CD4-positive, alpha-beta T cell treated with Interferon alpha-2 for 1 hour (primary cell): ENCODE data around the gene PPP1R3A.
"Not testable (repeated sequence)": the region's sequence is repeated elsewhere in the genome, so short reads cannot be mapped to it uniquely, and the experiment has no call there.

ENCODE experiments used
- DNase-seq, 2 donors: peaks; one replicate each; pipeline ENCODE4 v3.0.0-alpha.2; 2020 to 2022

The PPP1R3A gene, protein sequence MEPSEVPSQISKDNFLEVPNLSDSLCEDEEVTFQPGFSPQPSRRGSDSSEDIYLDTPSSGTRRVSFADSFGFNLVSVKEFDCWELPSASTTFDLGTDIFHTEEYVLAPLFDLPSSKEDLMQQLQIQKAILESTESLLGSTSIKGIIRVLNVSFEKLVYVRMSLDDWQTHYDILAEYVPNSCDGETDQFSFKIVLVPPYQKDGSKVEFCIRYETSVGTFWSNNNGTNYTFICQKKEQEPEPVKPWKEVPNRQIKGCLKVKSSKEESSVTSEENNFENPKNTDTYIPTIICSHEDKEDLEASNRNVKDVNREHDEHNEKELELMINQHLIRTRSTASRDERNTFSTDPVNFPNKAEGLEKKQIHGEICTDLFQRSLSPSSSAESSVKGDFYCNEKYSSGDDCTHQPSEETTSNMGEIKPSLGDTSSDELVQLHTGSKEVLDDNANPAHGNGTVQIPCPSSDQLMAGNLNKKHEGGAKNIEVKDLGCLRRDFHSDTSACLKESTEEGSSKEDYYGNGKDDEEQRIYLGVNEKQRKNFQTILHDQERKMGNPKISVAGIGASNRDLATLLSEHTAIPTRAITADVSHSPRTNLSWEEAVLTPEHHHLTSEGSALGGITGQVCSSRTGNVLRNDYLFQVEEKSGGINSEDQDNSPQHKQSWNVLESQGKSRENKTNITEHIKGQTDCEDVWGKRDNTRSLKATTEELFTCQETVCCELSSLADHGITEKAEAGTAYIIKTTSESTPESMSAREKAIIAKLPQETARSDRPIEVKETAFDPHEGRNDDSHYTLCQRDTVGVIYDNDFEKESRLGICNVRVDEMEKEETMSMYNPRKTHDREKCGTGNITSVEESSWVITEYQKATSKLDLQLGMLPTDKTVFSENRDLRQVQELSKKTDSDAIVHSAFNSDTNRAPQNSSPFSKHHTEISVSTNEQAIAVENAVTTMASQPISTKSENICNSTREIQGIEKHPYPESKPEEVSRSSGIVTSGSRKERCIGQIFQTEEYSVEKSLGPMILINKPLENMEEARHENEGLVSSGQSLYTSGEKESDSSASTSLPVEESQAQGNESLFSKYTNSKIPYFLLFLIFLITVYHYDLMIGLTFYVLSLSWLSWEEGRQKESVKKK

DNA sequence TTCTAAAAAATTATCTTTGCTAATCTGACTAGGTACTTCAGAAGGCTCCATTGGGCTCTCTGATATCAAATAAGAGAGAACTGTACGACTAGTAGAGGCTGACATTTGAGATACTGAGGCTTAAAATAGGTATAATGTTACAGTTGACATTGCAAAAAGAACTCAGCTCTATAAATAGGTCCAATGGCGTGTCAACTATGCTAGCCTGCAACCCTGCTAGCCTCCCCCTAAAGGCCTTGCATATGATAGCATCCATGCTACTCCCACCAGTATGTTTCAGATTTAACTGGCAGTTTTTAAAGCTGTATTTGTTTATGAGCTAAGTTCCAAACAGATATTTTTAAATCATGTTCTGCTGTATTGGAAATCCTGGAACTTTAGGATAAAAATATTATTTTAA, at the start of gene PPP1R3A:
TSS of gene PPP1R3A (minus strand) at position 64 of the 400 bp plus-strand sequence. CDS start at position 51, 13 bp downstream.
- no peak for DNase-seq

DNA sequence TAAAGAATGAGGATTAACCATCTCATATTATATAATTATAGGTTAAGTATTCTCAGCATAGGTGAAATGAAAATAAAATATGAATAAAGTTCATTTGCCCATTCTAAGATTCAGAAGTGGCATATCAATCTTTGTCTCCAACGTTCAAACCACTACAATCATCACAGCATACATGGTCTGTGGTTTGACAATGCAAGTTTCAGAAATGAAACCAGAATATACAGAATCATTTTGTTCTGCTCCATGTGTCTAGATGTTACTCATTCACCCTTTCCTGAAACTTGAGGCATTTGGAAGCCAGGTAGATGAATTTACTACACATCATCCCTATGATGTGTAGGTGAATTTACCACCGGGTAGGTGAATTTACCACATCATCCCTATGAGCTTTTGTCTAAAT, 44.5 kb upstream of the PPP1R3A start:
- DNase-seq, result no peak

DNA sequence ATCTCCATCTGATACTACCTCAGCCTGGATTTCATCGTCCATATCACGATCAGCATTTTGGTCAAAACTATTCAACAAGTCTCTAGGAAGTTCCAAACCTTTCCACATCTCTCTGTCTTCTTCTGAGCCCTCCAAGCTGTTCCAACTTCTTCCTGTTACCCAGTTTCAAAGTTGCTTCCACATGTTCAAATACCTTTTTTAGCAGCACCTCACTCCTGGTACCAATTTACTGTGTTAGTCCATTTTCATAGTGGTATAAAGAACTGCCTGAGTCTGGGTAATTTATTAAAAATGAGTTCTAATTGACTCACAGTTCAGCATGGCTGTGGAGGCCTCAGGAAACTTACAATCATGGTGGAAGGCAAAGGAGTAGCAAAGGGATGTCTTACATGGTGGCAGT, 41.1 kb upstream of the PPP1R3A start:
- no peak for DNase-seq

DNA sequence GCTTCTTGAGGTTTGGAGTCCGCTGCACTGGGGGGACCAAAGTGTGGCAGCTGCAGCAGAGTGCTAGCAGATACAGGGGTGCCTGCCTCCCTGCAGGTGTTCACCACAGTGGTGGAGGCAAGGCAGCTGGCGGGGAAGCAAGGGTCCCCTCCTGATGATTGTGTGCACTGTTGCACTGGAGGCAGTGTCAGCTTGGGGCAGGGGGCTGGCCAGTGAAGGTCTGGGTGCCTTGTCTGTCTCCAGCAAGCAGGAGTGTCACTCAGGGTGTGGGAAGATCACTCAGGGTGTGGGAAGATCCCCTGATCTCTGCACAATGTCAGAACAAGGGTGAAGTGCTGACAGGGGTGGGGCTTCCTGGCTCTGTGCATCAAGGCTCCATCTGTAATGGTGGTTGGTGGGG, 36.3 kb upstream of the PPP1R3A start:
- no peak for DNase-seq

DNA sequence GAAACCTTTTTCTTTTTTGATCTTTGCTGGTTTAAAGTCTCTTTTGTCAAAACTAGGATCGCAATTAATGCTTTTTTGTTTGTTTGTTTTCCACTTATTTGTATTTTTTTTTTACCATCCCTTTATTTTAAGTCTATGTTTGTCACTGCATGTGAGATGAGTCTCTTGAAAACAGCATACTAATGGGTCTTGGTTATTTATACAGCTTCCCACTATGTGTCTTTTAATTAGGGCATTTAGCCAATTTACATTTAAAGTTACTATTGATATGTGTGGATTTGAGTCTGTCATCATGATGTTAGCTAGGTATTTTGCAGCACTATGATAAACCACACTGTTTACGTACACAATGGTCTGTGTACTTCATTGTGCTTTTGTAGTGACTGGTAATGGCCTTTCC, 34.7 kb upstream of the PPP1R3A start:
- no peak for DNase-seq

DNA sequence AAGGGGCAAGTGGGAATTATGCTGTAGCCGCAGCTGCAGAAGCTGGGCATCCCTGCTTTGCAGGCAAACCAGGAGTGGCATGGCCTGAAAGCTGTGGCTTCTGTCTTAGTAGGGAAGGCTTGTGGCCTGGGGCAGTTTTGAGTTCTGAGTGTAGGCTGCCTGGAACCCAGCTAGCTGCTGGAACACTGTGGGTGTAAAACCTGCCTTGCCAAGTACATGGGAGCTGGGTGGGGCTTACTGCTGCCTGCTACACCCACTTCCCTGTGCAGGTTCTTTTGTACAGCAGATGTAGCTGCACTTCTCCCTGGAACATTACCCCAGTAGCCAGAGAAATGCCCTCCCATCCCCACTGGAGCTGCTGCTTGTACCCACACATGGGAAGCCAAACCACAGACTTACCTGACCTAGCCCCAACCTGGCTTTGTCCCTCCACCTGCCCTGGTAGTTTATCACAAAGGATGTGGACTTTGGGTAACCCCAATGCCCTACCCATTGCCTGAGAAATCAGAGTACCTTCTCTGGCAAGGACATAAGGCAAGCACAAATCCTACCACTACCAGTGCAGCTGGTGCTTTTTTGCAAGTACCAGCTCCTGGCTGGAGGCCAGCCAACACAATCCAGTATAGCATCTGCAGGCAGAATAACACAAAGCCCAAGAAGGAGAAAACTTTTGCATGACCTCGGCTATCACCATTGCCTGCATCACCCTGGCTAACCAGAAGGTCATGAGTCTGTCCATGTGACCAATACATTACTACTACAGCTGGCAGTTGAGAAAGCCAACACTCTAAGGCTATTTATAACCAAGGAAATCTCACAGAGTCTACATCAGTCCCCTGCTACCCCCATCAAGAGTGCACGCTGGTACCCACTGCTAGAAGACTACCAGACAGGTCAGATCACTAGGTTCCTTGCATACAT, 26.5 kb upstream of the PPP1R3A start:
- DNase-seq, result no peak

DNA sequence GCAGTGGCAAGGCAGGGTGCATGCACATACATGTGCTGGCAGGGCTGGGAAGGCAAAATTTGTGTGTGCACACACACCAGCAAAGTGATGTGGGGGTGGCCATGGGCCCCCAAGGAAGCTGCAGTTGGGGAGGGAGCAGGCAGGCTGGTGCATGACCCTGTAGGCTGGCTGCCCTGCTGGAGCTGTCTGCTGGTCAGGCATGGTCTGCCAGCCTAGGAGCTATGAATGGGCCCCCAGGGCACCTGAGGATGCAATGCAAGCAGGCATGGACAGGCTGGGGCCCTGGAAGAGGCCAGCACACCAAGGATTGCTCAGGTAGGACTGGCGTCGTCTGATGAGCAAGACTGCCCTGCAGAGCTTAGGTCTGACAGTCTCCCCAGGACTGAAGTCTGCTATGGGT, 18.2 kb upstream of the PPP1R3A start:
- DNase-seq, result no peak

DNA sequence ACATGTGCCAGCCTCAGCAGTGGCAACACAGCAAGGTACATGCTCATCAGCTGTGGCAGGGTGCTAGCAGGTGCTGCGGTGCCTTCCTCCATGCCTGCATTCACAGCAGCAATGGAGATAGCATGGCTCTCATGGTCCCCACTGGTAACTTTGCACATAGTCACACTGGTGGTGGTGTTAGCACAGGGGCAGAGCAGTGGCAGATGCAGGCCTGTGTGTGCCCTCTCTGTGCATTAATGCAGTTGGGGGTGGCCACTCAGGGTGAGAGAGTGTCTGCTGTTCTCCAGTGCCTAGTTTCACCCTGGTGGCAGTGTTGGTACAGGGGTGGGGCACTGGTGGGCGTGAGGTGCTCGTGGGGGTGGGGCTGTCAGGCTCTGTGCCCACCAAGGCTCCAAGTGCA, 17.7 kb upstream of the PPP1R3A start:
- no peak for DNase-seq

DNA sequence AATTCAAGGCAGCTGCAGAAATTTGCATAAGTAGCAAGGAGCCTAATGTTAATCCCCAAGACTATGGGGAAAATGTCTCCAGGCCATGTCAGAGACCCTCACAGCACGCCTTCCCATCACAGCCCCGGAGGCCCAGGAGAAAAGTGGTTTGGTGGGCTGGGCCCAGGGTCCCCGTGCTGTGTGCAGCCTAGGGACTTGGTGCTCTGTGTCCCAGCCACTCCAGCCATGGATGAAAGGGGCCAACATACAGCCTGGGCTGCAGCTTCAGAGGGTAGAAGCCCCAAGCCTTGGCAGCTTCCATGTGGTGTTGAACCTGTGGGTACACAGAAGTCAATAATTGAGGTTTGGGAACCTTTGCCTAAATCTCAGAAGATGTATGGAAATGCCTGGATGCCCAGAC, 10.6 kb upstream of the PPP1R3A start:
- not testable (repeated sequence) for DNase-seq

DNA sequence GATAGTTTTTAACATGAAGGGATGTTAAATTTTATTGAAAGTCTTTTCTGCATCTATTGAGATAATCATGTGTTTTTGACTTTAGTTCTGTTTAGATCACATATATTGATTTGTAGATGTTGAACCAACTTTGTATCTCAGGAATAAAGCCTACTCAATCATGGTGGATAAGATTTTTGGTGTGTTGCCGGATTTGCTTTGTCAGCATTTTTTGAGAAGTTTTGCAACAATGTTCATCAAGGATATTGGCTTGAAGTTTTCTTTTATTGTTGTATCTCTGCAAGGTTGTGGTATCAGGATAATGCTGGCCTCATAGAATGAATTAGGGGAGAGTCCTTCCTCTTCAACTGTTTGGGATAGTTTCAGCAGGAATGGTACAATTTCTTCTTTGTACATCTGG, 9.3 kb upstream of the PPP1R3A start:
- no peak for DNase-seq

DNA sequence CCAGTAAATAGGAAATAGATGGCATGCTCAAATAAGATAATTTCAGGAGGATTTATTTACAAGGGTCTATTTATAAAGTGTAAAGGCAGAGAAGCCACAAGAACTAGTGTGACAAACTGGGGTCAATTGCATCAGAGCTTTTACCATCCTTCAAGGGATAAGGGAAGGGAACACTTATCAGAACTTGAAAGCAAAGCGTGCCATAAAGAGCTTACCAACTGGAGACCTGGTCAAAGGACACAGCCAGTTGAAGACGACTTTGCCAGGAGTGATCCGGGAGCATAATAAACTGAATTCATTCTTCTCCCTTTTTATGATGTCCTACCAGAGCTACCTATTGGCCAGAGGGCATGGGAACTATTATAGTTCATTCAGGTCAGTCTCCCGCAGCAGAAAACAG, 3.2 kb upstream of the PPP1R3A start:
- DNase-seq, result no peak

DNA sequence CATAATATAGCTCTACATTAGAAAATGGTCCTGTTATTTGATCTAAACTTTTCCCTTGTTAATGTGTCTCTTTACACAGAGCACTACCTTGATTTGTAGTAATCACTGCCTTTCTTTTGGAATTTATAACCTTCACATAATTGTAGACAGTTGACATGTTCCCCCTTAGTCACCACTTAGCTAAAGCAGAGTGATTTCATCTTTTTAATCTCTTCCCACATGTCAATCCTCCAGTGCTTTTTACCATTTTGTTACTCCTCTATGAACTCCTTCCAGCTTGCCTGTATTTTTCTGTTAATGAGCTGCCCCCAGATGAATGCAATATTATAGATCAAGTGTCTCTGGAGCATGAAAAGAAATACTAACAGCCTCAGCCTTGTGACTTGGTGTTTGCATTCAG, 2.6 kb upstream of the PPP1R3A start:
- no peak for DNase-seq

DNA sequence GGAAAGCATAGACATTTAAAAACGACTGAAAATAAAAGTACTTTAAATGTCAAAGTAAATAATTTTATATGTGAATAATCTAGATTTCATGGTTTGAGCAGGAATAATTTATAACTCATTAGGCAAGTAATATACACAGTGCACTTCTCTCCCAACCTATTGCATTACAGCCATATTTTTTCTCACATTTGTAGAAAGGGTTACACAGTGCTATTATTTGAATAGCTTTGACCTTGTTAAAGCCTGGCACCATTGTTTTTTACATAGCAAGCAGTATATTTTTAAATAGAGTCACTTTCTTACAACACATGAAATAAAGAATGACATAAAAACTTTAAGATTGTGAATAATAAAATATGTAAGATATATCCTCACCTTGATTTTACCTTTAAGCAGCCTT, 969 bp downstream of the PPP1R3A start:
- DNase-seq, result no peak

DNA sequence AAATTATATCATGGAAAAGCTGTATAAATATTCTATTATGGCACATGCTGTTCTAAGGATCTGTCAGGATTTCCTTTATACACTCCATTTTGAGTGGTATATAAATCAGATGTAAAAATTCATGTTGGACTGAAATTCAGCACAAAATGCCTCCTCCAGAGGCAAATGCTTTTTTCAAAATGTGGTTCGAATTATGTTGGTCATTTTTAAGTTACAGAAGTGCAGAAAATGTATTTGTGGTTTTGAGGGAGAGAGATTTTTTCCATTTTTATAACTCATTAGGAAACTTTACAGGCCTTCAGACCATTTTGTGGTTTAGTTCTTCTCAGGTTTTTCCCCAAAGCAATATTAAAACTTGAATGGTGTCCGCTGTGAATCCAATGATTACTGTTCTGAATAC, 2.9 kb downstream of the PPP1R3A start:
- DNase-seq, result no peak

DNA sequence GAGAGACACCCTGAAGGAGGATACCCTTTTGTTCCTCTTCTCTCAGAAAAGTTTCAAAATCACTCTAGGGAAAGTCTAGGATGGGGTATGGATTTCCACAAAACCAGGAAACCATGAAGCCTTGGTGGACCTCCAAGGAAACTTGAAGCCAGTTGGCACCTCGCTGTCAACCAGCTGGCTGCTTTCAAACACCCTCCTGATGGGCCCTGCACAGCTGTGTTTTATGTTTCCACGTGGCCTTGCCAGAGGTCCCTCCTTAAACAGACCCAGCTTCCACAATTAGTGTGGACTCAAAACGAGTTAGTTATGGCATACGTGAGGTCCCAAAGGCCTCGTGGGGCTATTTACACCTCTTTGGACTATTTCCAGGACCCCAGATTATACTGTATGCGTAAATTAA, 5.9 kb downstream of the PPP1R3A start:
- no peak for DNase-seq

DNA sequence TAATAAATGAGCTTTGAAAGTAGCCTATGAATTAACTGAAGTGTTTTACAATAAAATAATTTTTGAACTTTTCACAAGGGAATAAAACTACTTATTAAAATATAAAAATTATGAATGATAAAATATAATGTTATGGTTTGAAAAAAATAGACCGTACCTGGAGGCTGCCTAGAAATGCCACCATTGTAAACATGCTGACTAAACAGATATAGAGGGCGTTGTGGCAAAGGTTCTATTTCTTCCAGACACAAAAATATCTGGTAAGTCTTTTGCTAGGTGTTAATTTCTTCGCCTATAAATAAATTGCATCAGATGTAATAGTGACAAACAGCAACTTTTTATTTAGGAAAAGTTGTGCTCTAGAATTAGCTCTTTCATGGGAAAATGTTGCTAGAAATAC, 11.2 kb downstream of the PPP1R3A start:
- no peak for DNase-seq

DNA sequence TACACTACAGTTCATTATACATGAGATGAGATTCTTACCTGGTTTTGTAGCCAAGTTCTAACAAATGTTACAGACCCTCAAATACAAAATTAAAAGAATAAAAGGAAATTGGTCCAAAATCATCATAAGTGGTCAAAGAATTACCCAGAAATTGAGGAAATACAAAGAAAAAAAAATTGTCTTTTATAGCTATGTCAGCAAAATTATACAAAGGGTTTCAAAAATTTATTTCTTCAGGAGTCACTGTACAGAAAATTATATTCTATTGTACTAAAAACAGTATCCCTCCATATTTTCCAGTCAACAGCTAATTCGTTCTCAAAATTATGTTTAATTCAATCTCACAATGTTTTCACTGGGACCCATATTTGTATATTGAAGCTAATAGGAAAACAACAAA, 14.3 kb downstream of the PPP1R3A start:
- no peak for DNase-seq

DNA sequence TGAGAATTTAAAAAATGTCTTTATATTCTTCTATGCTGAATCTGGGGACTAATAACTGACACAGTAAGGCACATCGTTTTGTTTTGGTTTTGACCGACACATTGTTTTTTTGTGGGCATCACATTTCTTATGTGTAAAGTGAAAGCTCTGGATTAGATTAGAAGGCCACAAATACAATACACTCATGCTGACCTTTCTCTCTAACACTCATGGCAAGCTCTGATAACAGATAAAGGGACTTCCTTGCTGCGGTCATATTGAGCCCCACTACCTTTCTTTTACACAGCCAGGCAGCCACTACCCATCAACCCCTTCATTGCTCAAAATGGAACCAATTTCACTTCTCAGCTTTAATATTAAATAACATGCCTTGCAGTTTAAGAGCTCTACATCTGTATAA, 26.0 kb downstream of the PPP1R3A start:
- DNase-seq, result no peak

DNA sequence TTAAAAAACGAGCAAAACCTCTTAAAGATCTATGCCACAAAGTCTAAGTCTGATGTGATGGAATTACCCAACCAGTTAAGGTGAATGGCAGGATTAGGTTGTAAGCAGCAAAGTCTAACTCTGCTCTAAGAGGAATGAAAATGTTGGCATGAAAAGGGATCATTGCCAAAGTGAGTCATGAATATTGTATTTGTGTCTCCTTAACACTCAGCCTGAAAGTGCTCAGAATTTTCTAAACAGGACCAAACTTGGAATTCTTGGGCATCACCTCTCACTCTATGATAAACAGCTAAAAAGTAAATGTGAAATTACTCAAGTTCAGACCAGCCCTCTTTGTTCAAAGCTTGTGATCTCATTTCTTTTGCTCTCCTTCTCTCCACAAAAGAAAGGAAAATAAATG, 27.0 kb downstream of the PPP1R3A start:
- no peak for DNase-seq

DNA sequence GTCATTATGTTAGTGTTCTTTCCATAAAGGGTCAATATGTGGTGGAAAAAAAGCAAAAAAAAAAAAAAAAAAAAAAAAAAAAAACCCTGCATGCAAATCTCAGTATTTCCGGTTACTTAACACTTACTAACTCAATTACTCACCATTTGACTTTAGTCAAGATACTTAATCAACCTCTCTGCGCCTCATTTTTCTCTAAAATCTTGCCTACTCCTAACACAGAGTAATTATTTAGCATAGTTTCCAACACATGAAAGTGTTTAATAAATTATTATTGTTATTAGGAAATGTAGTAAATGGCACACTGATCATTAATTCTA, 27.8 kb downstream of the PPP1R3A start:
- no peak for DNase-seq

DNA sequence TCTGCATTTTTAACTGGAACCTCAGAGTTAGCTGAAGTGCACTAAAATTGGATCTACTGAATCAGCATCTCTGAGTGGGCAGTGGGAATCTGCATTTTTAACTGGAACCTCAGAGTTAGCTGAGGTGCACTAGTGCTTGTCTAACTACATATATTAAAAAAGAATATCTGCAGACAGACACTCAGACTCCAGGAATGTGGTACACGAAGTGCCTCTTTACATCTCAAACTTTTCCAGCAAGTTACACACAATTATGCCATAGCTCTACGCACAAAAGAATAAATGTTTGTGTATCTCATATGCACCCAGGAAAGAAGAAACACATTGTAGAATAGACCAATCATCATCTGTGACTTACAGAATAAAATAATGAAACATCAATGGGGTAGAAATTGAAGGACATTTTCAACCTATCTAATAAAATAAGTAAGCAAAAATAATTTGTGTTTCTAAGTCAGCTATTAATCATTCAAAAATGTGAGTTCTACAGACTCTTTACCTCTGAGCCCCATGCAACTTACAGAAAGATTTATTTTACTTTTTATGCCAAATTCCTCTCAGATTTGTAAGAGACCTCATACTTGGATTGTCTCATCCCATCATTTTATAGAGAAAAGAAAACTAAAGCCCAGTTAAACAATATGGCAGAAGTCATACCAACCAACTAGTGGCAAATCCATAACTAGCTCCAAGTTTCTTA, 28.3 kb downstream of the PPP1R3A start:
- DNase-seq, result no peak

DNA sequence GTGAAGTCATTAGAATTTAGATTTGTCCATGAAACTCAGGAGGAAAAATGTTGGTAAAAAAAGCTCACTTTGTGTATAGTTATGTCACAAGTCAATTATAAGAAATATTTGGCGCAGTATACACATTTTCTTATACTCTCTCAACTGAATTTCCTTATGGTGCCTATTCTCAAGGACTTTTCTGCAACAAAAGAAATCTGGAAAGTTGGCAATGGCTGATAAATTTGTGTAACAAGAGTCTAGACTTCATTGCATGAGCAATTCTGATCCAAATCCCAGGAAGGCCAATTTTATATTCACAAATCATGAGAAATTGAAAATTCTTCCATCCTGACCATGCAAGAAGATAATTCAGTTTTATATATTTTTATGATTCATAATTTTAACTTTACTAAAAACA, 35.7 kb downstream of the PPP1R3A start:
- no peak for DNase-seq
